ENCODE results near the gene CAPN13.

Gene CAPN13

GRCh38 chr2:30786923-30787685, 20.1 kb downstream of the CAPN13 start:
- DNase-seq (ENCODE audit: low read depth) = no peak

- DNase-seq (ENCODE audit: low read depth) = no peak
These were observed 22.6 kb downstream of the CAPN13 start for GRCh38 chr2:30784682-30785081.

GRCh38 chr2:30781961-30782533, 25.2 kb downstream of the CAPN13 start:
- no peak for DNase-seq (ENCODE audit: low read depth)

GRCh38 chr2:30781451-30781850, 25.8 kb downstream of the CAPN13 start:
- DNase-seq (ENCODE audit: low read depth) = no peak

- DNase-seq (ENCODE audit: low read depth) = no peak
These were observed 26.4 kb downstream of the CAPN13 start for GRCh38 chr2:30780776-30781330.

- no peak for DNase-seq (ENCODE audit: low read depth)
These were observed 28.6 kb downstream of the CAPN13 start for GRCh38 chr2:30778611-30779010.

GRCh38 chr2:30777661-30778505, 29.4 kb downstream of the CAPN13 start:
- DNase-seq (ENCODE audit: low read depth) = no peak

GRCh38 chr2:30776831-30777635, 30.2 kb downstream of the CAPN13 start:
- no peak for DNase-seq (ENCODE audit: low read depth)

GRCh38 chr2:30775833-30776232, 31.4 kb downstream of the CAPN13 start:
- no peak for DNase-seq (ENCODE audit: low read depth)

GRCh38 chr2:30772021-30772705, 35.1 kb downstream of the CAPN13 start:
- no peak for DNase-seq (ENCODE audit: low read depth)

- DNase-seq (ENCODE audit: low read depth) = no peak
These were observed 36.2 kb downstream of the CAPN13 start for GRCh38 chr2:30770816-30771576.

- no peak for DNase-seq (ENCODE audit: low read depth)
These were observed 37.3 kb downstream of the CAPN13 start for GRCh38 chr2:30769891-30770462.

GRCh38 chr2:30769481-30769780, 37.8 kb downstream of the CAPN13 start:
- no peak for DNase-seq (ENCODE audit: low read depth)

- no peak for DNase-seq (ENCODE audit: low read depth)
These were observed 38.4 kb downstream of the CAPN13 start for GRCh38 chr2:30768708-30769480.

- DNase-seq (ENCODE audit: low read depth) = no peak
These were observed 39.1 kb downstream of the CAPN13 start for GRCh38 chr2:30768036-30768686.

GRCh38 chr2:30766666-30767065, 40.6 kb downstream of the CAPN13 start:
- DNase-seq (ENCODE audit: low read depth) = no peak

- DNase-seq (ENCODE audit: low read depth) = no peak
These were observed 41.3 kb downstream of the CAPN13 start for GRCh38 chr2:30765876-30766470.

GRCh38 chr2:30765191-30765590, 42.1 kb downstream of the CAPN13 start:
- DNase-seq (ENCODE audit: low read depth) = no peak
